K562 (cell line): ENCODE results near the gene UBALD2. TPM values are rescaled to one million over a fixed set of nuclear protein-coding genes. Genes with fewer than 3 reads are reported as not detected.

Experiments
- AFF4 ChIP-seq: sonication (generic); formaldehyde crosslinking; IDR thresholded peaks from 2 replicates; pipeline ENCODE4 v1.8.0; 2023; ENCODE audit warnings: mild to moderate bottlenecking, missing genetic modification reagents
- CXXC5 ChIP-seq: fragments of 250-450 bp; sonication (Bioruptor Pico); IDR thresholded peaks from 2 replicates; pipeline ENCODE4 v1.8.0; 2022; ENCODE audit warnings: inconsistent platforms, mild to moderate bottlenecking, moderate library complexity
- ELF4 ChIP-seq: fragments of 450-650 bp; formaldehyde crosslinking; IDR thresholded peaks from 2 replicates; pipeline ENCODE4 v1.4.0; 2022; ENCODE audit warnings: missing genetic modification characterization
- FOXA3 ChIP-seq, 2 experiments: fragments of 450-650 bp in 1 of 2; sonication (generic) in 1 of 2; formaldehyde crosslinking; IDR thresholded peaks in 1 of 2; conservative IDR thresholded peaks in 1 of 2; 2 replicates each; pipeline versions ENCODE4 v1.4.0 to v1.8.0; 2020 to 2022; ENCODE audit warnings: mild to moderate bottlenecking in 2 of 2, missing genetic modification reagents in 1 of 2
- NCOA2 ChIP-seq, 2 experiments: fragments of 450-650 bp; IDR thresholded peaks; 2 replicates each; pipeline ENCODE4 v1.6.1; 2018; ENCODE audit warnings: mild to moderate bottlenecking in 2 of 2, moderate library complexity in 1 of 2; ENCODE audit not compliant: partially characterized antibody in 2 of 2
- NELFE ChIP-seq: IDR thresholded peaks from 2 replicates; pipeline ENCODE4 v1.6.1; 2011; ENCODE audit warnings: mild to moderate bottlenecking; ENCODE audit not compliant: insufficient read depth, insufficient read length
- PURB ChIP-seq: sonication (generic); formaldehyde crosslinking; IDR thresholded peaks from 2 replicates; pipeline ENCODE4 v1.9.0; 2021; ENCODE audit warnings: low read depth, mild to moderate bottlenecking, missing genetic modification reagents
- RBM22 ChIP-seq: fragments of 200-400 bp; formaldehyde crosslinking; IDR thresholded peaks from 2 replicates; pipeline ENCODE4 v1.6.1; 2018; ENCODE audit warnings: low read length, low read depth; ENCODE audit not compliant: poor library complexity, severe bottlenecking
- SAP30 ChIP-seq: fragments of 200-600 bp; sonication (generic); IDR thresholded peaks from 2 replicates; pipeline ENCODE4 v1.6.1; 2012; ENCODE audit warnings: borderline replicate concordance, low read depth, mild to moderate bottlenecking, moderate library complexity, low read length, control low read depth, inconsistent platforms; ENCODE audit not compliant: insufficient read depth, poor library complexity, severe bottlenecking
- STAG1 ChIP-seq: sonication (generic); formaldehyde crosslinking; IDR thresholded peaks from 2 replicates; pipeline ENCODE4 v1.5.0; 2020; ENCODE audit warnings: missing genetic modification reagents, borderline replicate concordance
- TAF1 ChIP-seq: IDR thresholded peaks from 2 replicates; pipeline ENCODE4 v1.6.1; 2011; ENCODE audit warnings: mild to moderate bottlenecking, low read length, moderate library complexity; ENCODE audit not compliant: insufficient read depth, control insufficient read depth, severe bottlenecking; ENCODE audit errors: extremely low read depth
- polyA plus RNA-seq, 8 experiments: library from polyadenylated mRNA; depleted of rRNA in 4 of 8; stranded (reverse) in 5 of 8; unstranded in 3 of 8; fragments of >200 nt; fragmentation: Nextera tagmentation in 2 of 8; fragmentation: Illumina TruSeq in 1 of 8; extraction: Ambion mirVana in 2 of 8; extraction: Trizol in 1 of 8; gene quantifications; 2 replicates each; pipeline versions ENCODE4 v1.2.1 to v1.2.3, GENCODE V29; 2011 to 2014; ENCODE audit warnings: inconsistent platforms in 1 of 8, missing spikeins in 1 of 8
- total RNA-seq, 7 experiments: library from RNA; depleted of rRNA in 6 of 7; stranded (reverse); fragments of >200 nt in 6 of 7; fragmentation: Illumina TruSeq in 2 of 7; extraction: Trizol in 2 of 7; gene quantifications; 2 replicates each; pipeline versions ENCODE4 v1.2.1 to v1.2.3, GENCODE V29; 2011 to 2021; ENCODE audit warnings: low replicate concordance in 1 of 7
- TF ChIP-seq, protein P1 (sequence below), 2 experiments: IDR thresholded peaks; 2 replicates each; pipeline ENCODE4 v1.6.1; 2012; ENCODE audit warnings: improper control_type of control experiment in 2 of 2, low read depth in 2 of 2, low read length in 2 of 2, borderline replicate concordance in 1 of 2
- TF ChIP-seq, protein P2 (sequence below): sonication (generic); formaldehyde crosslinking; IDR thresholded peaks from 2 replicates; pipeline ENCODE4 v1.8.0; 2022; ENCODE audit warnings: missing genetic modification reagents, mild to moderate bottlenecking, moderate library complexity, borderline replicate concordance

Gene UBALD2
- total and polyA plus RNA-seq, 9 of the 15 experiments (the other 6 are each of a cell fraction or from before 2014, with no cell fraction given) = 2.3 to 94.1 (median 25.3) TPM

DNA sequence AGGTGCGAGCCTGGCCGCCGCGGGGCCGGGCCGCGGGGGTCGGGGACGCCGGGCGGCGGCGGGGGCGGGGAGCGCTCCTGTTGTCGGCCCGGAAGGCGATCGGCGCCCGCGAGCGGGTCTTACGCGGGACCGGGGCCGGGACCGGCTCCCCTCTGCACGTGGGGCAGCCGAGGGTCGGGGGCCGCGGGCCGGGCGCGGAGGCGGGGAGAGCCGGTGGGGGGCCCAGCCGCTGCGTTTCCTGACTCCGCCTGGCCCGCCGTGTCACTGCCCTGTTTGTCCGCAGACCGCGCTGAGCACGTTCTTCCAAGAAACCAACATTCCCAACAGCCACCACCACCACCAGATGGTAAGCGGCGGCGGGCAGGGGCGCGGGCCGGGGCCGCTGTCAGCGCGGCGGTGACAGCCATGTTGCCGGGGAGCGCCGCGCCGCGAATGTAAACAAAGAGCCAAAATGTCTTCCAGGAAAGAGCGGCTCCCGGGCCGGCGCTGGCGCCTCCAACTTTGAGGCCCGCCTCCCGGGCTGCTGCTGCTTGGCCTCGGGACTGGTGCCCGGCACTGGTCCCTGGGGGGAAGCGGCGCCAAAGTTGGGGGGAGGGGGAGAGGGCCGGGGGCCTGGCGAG, 586 bp downstream of the UBALD2 start (continued):
- TF ChIP-seq, protein P1, sequence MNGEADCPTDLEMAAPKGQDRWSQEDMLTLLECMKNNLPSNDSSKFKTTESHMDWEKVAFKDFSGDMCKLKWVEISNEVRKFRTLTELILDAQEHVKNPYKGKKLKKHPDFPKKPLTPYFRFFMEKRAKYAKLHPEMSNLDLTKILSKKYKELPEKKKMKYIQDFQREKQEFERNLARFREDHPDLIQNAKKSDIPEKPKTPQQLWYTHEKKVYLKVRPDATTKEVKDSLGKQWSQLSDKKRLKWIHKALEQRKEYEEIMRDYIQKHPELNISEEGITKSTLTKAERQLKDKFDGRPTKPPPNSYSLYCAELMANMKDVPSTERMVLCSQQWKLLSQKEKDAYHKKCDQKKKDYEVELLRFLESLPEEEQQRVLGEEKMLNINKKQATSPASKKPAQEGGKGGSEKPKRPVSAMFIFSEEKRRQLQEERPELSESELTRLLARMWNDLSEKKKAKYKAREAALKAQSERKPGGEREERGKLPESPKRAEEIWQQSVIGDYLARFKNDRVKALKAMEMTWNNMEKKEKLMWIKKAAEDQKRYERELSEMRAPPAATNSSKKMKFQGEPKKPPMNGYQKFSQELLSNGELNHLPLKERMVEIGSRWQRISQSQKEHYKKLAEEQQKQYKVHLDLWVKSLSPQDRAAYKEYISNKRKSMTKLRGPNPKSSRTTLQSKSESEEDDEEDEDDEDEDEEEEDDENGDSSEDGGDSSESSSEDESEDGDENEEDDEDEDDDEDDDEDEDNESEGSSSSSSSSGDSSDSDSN (IDR thresholded peaks at IDR 0.05; ENCODE audit: borderline replicate concordance in 1 of 2, low read depth in 2 of 2, low read length in 2 of 2) = 0 out of 4 replicates have a peak, but pooled peaks of 1 of the 2 experiments have one; percentile 38
- peak; percentile 16 for TF ChIP-seq TAF1
- TF ChIP-seq PURB (CRISPR knock-in tag) = no peak
- TF ChIP-seq AFF4 (CRISPR knock-in tag) = 0 out of 2 replicates have a peak, but pooled peaks have one; percentile 6
- peak; percentile 36 for TF ChIP-seq CXXC5 (CRISPR knock-in tag)
- no peak for TF ChIP-seq NELFE
- peak; percentile 95 for TF ChIP-seq RBM22
- TF ChIP-seq NCOA2 (IDR thresholded peaks at IDR 0.05; ENCODE audit: partially characterized antibody in 2 of 2) = no peak
- no peak for TF ChIP-seq ELF4 (CRISPR knock-in tag)
- TF ChIP-seq FOXA3 (CRISPR knock-in tag; conservative IDR thresholded peaks at IDR 0.05 in 1 of 2, IDR thresholded peaks at IDR 0.05 in 1 of 2) = peak; percentile 75 to 93
- peak; percentile 82 for TF ChIP-seq SAP30
- TF ChIP-seq, protein P2, sequence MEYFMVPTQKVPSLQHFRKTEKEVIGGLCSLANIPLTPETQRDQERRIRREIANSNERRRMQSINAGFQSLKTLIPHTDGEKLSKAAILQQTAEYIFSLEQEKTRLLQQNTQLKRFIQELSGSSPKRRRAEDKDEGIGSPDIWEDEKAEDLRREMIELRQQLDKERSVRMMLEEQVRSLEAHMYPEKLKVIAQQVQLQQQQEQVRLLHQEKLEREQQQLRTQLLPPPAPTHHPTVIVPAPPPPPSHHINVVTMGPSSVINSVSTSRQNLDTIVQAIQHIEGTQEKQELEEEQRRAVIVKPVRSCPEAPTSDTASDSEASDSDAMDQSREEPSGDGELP = peak; percentile 59; the same call in 1 of the 2 replicates
- TF ChIP-seq STAG1 = no peak
- TF ChIP-seq, all 486 proteins: peak for 42
